MM.1S (cell line): ENCODE results near the gene TMX2.

Experiments
- DNase-seq: peaks from one replicate; pipeline ENCODE4 v3.0.0-alpha.2; 2015
- H2AFZ ChIP-seq: fragments of 300-600 bp; sonication (generic); 2 replicates; pipeline ENCODE4 v1.6.0; 2016; ENCODE audit warnings: antibody characterized with exemption, low read length
- H3F3A ChIP-seq: fragments of 300-600 bp; sonication (generic); 2 replicates; pipeline ENCODE4 v1.6.1; 2016; ENCODE audit warnings: mild to moderate bottlenecking, antibody characterized with exemption, low read length, moderate library complexity, mixed read lengths; ENCODE audit not compliant: insufficient read depth
- H3K27ac ChIP-seq: fragments of 300-600 bp; sonication (generic); 2 replicates; pipeline ENCODE4 v1.5.1; 2016; ENCODE audit warnings: mild to moderate bottlenecking, low read length
- H3K27me3 ChIP-seq: fragments of 300-600 bp; sonication (generic); replicated peaks from 2 replicates; pipeline ENCODE4 v1.6.0; 2016; ENCODE audit warnings: low read length; ENCODE audit not compliant: insufficient read depth
- H3K36me3 ChIP-seq: fragments of 300-600 bp; sonication (generic); replicated peaks from 2 replicates; pipeline ENCODE4 v1.6.1; 2016; ENCODE audit warnings: mild to moderate bottlenecking, low read length, mixed read lengths; ENCODE audit not compliant: insufficient read depth
- H3K4me1 ChIP-seq: fragments of 300-600 bp; sonication (generic); 2 replicates; pipeline ENCODE4 v1.6.1; 2016; ENCODE audit warnings: low read length, mixed read lengths
- H3K4me2 ChIP-seq: fragments of 300-600 bp; sonication (generic); 2 replicates; pipeline ENCODE4 v1.6.0; 2016; ENCODE audit warnings: low read depth, low read length
- H3K4me3 ChIP-seq: fragments of 300-600 bp; sonication (generic); 2 replicates; pipeline ENCODE4 v1.5.1; 2016; ENCODE audit warnings: low read length, mixed read lengths
- H3K79me2 ChIP-seq: fragments of 300-600 bp; sonication (generic); 2 replicates; pipeline ENCODE4 v1.6.1; 2016; ENCODE audit warnings: mixed run types, low read length, mixed read lengths
- H3K9ac ChIP-seq: fragments of 300-600 bp; sonication (generic); 2 replicates; pipeline ENCODE4 v1.6.1; 2016; ENCODE audit warnings: low read length, mixed read lengths
- H3K9me2 ChIP-seq: fragments of 300-600 bp; sonication (generic); replicated peaks from 2 replicates; pipeline ENCODE4 v1.6.1; 2016; ENCODE audit warnings: mild to moderate bottlenecking, low read length, mixed read lengths; ENCODE audit not compliant: insufficient read depth
- H3K9me3 ChIP-seq: fragments of 300-600 bp; sonication (generic); replicated peaks from 2 replicates; pipeline ENCODE4 v1.6.1; 2016; ENCODE audit warnings: mild to moderate bottlenecking, low read length, mixed read lengths; ENCODE audit not compliant: insufficient read depth
- H4K20me1 ChIP-seq: fragments of 300-600 bp; sonication (generic); 2 replicates; pipeline ENCODE4 v1.6.1; 2016; ENCODE audit warnings: mild to moderate bottlenecking, low read length, moderate library complexity, mixed read lengths; ENCODE audit not compliant: insufficient read depth
- CTCF ChIP-seq: fragments of 300-600 bp; sonication (generic); IDR thresholded peaks from 2 replicates; pipeline ENCODE4 v1.5.1; 2016; ENCODE audit warnings: antibody characterized with exemption, low read length, mixed read lengths
- EZH2 ChIP-seq: fragments of 300-600 bp; sonication (generic); optimal IDR thresholded peaks from 2 replicates; pipeline ENCODE3; 2017; ENCODE audit warnings: low read depth, mild to moderate bottlenecking, antibody characterized with exemption, low read length, mixed read lengths
- EZH2phosphoT487 ChIP-seq: fragments of 300-600 bp; sonication (generic); IDR thresholded peaks from 2 replicates; pipeline ENCODE4 v1.6.1; 2018; ENCODE audit warnings: antibody characterized with exemption, low read length

The TMX2 gene

GRCh38 chr11:57751676-57752253 lies 39.4 kb downstream of the TMX2 start, which contains the start of gene BTBD18:
TSS of gene BTBD18 (minus strand) at chr11:57751819. CDS start at chr11:57751188, 631 bp downstream.
- Histone ChIP-seq H3K79me2 (no peaks in the 10 kb centered on the region), H3F3A (no peaks in the 10 kb centered on the region), H3K4me2 (no peak within 1 kb of the TSS), H3K27ac (no peak within 1 kb of the TSS), H2AFZ (no peak within 1 kb of the TSS), H3K27me3 (no peaks in the 10 kb centered on the region), H3K9me2 (no peaks in the 10 kb centered on the region), H3K36me3 (no peaks in the 10 kb centered on the region), H3K9ac (no peak within 1 kb of the TSS), H4K20me1 (no peaks in the 10 kb centered on the region), H3K4me1 (no peaks in the 10 kb centered on the region), H3K9me3 (no peaks in the 10 kb centered on the region), H3K4me3 (no peak within 1 kb of the TSS)
- no peak for DNase-seq
- TF ChIP-seq CTCF (no peak), EZH2 (no peak), EZH2phosphoT487 (no peak)

- Histone ChIP-seq H3K9me2 (no peaks in the 10 kb centered on the region), H3K4me3 (no peak overlapping the region), H3K9me3 (no peaks in the 10 kb centered on the region), H4K20me1 (no peaks in the 10 kb centered on the region), H3K4me1 (no peaks in the 10 kb centered on the region), H3K27ac (no peak overlapping the region), H3K9ac (no peak overlapping the region), H3K79me2 (no peaks in the 10 kb centered on the region), H3K4me2 (no peak overlapping the region), H3K36me3 (no peaks in the 10 kb centered on the region), H2AFZ (no peak overlapping the region), H3F3A (no peaks in the 10 kb centered on the region), H3K27me3 (no peaks in the 10 kb centered on the region)
- DNase-seq = no peak
- TF ChIP-seq CTCF (no peak), EZH2phosphoT487 (no peak), EZH2 (no peak)
Observed at GRCh38 chr11:57752954-57753353, 40.6 kb downstream of the TMX2 start.

GRCh38 chr11:57758174-57758573 lies 45.8 kb downstream of the TMX2 start:
- H3K36me3 ChIP-seq = no peaks in the 10 kb centered on the region
- H3K27ac ChIP-seq = no peak overlapping the region
- no peaks in the 10 kb centered on the region for H3K4me1 ChIP-seq
- H3K79me2 ChIP-seq = no peaks in the 10 kb centered on the region
- H3K9ac ChIP-seq = no peak overlapping the region
- H3K4me2 ChIP-seq = no peak overlapping the region
- H3K27me3 ChIP-seq = no peaks in the 10 kb centered on the region
- no peak for DNase-seq
- no peak overlapping the region for H2AFZ ChIP-seq
- H3F3A ChIP-seq = no peaks in the 10 kb centered on the region
- no peaks in the 10 kb centered on the region for H4K20me1 ChIP-seq
- no peaks in the 10 kb centered on the region for H3K9me2 ChIP-seq
- H3K4me3 ChIP-seq = no peak overlapping the region
- no peaks in the 10 kb centered on the region for H3K9me3 ChIP-seq
- TF ChIP-seq EZH2 = no peak
- TF ChIP-seq EZH2phosphoT487 = no peak
- no peak for TF ChIP-seq CTCF
